ENCODE results near the gene PAFAH2. TPM values are rescaled to one million over a fixed set of nuclear protein-coding genes. Genes with fewer than 3 reads are reported as not detected.

The PAFAH2 gene
- total and polyA plus RNA-seq, 2 donors from 2014 or later: 21.0 to 23.5 TPM

DNA sequence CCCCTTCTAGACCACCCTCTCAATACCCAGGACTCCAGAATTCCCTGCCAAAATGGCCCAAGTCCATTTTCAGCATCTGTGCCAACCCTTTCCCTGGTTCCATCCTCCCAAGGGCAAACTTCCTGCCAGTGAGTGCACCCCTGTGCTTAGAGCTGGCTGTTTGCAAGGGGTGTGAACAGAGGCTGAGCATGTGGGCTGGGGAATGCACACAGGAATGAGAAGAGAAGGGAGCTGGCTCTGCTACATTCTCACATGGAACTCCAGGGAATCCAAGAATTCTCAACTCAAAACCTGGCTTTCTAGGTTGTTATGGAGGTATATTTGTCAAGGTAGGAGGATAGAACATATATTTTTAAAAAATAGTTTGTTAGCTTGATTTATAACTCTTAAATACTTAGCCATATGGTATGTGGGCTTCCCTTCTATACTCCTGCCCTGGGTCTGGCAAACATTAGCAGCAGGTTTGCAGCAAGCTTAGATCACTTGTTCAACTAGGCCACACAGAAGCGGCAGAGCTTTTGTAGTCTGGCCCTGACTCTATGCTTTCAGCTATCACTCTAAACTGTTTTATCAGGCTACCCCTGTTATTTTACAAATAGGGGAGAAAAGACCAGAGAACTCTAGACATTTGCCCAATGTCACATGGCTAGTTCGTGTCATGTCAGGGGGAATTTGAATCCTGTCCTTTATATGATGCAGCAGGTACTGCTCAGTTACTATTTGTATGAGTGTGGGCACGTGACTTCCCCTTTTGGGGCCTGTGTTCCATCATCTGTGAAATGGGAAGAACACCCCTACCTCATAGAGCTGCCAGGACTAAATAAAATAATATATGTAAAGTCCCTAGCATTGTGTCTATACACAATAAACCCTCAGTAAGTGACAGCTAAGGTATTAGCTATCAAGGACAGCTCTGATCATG, 83.5 kb downstream of the PAFAH2 start:
- Histone ChIP-seq H3K27me3 (ENCODE audit: control insufficient read depth, insufficient read depth, low read length) (no peaks in the 10 kb centered on the region), H3K9me3 (ENCODE audit: control insufficient read depth in 2 of 3, insufficient read depth in 1 of 3, low read length in 3 of 3) (no peaks in the 10 kb centered on the region), H3K36me3 (ENCODE audit: control insufficient read depth in 2 of 3, insufficient read depth in 3 of 3, low read length in 3 of 3) (no peaks in the 10 kb centered on the region), H3K27ac (ENCODE audit: low read depth in 2 of 2, low read length in 2 of 2) (no peak overlapping the region), H3K9ac (ENCODE audit: low read length in 3 of 3) (no peak overlapping the region), H3K4me3 (ENCODE audit: low read length in 3 of 3) (no peak overlapping the region), H3K4me1 (ENCODE audit: control insufficient read depth in 2 of 3, insufficient read depth in 2 of 3, low read depth in 1 of 3, low read length in 3 of 3) (no peaks in the 10 kb centered on the region)
- intact Hi-C loops (cut with DNase I): no loop called here
- TF ChIP-seq, protein P1, sequence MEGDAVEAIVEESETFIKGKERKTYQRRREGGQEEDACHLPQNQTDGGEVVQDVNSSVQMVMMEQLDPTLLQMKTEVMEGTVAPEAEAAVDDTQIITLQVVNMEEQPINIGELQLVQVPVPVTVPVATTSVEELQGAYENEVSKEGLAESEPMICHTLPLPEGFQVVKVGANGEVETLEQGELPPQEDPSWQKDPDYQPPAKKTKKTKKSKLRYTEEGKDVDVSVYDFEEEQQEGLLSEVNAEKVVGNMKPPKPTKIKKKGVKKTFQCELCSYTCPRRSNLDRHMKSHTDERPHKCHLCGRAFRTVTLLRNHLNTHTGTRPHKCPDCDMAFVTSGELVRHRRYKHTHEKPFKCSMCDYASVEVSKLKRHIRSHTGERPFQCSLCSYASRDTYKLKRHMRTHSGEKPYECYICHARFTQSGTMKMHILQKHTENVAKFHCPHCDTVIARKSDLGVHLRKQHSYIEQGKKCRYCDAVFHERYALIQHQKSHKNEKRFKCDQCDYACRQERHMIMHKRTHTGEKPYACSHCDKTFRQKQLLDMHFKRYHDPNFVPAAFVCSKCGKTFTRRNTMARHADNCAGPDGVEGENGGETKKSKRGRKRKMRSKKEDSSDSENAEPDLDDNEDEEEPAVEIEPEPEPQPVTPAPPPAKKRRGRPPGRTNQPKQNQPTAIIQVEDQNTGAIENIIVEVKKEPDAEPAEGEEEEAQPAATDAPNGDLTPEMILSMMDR (IDR thresholded peaks at IDR 0.05; ENCODE audit: borderline replicate concordance, extremely low read depth, insufficient read depth): no peak
- no peak for DNase-seq
- FAIRE-seq: no peak

DNA sequence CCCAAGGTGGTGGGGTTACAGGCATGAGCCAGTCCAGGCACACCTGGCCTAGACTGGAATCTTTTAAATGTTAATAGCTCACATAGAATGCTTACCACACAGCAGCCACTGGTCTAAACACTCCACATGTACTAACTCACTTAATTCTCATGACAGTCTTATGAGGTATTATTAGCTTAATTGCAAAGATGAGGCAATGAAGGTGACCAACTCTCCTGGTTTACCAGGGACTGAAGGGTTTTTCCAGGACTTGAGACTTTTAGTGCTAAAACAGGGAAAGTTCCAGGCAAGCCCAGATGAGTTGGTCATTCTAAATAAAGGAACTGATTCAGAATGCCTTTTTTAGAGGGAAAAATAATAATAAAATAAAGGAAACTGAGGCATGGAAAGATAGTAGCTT, 84.7 kb downstream of the PAFAH2 start:
- no peaks in the 10 kb centered on the region for H3K4me1 ChIP-seq (ENCODE audit: control insufficient read depth in 2 of 3, insufficient read depth in 2 of 3, low read depth in 1 of 3, low read length in 3 of 3)
- H3K27me3 ChIP-seq (ENCODE audit: control insufficient read depth, insufficient read depth, low read length): no peaks in the 10 kb centered on the region
- TF ChIP-seq, protein P1 (IDR thresholded peaks at IDR 0.05; ENCODE audit: borderline replicate concordance, extremely low read depth, insufficient read depth): no peak
- FAIRE-seq (no peak), DNase-seq (no peak)
- no peak overlapping the region for H3K27ac ChIP-seq (ENCODE audit: low read depth in 2 of 2, low read length in 2 of 2)
- no peaks in the 10 kb centered on the region for H3K36me3 ChIP-seq (ENCODE audit: control insufficient read depth in 2 of 3, insufficient read depth in 3 of 3, low read length in 3 of 3)
- H3K4me3 ChIP-seq (ENCODE audit: low read length in 3 of 3): no peak overlapping the region
- H3K9ac ChIP-seq (ENCODE audit: low read length in 3 of 3): no peak overlapping the region
- no peaks in the 10 kb centered on the region for H3K9me3 ChIP-seq (ENCODE audit: control insufficient read depth in 2 of 3, insufficient read depth in 1 of 3, low read length in 3 of 3)
- intact Hi-C loops (cut with DNase I): no loop called here

DNA sequence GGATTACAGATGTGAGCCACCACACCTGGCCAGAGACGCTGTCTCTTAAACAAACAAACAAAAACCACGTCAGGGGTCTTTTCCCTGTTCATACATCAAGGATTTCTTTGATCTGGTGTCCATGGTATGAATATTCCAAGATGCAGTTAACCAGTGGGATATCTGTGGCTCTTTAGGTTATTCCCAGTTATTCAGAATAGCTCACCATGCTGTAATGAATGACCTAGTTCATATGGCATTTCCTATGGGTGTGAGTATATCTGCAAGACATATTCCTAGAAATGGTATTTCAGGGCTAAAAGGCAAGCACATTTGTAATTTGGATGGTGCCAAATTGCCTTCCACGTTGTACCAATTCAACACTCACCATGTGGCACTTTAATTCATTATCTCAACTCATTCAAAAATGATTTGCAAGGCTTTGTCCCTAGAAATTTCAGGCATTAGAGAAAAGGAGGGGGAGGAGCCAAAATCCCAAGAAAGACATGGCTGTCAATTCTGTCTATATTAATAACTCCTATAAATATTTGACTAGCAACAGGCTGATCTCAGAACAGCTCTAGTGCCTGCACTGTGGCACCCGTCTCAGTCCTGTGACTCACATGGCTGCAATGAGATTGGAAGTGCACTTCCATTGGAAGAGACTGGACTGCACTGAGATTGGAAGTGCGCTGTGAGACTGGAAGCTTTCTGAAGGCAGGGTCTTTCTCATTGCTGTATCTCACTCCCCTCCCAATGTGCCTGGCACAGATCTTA, 85.6 kb downstream of the PAFAH2 start:
- TF ChIP-seq, protein P1 (IDR thresholded peaks at IDR 0.05; ENCODE audit: borderline replicate concordance, extremely low read depth, insufficient read depth): no peak
- FAIRE-seq (no peak), DNase-seq (no peak)
- Histone ChIP-seq H3K4me1 (ENCODE audit: control insufficient read depth in 2 of 3, insufficient read depth in 2 of 3, low read depth in 1 of 3, low read length in 3 of 3) (no peaks in the 10 kb centered on the region), H3K36me3 (ENCODE audit: control insufficient read depth in 2 of 3, insufficient read depth in 3 of 3, low read length in 3 of 3) (no peaks in the 10 kb centered on the region), H3K9ac (ENCODE audit: low read length in 3 of 3) (no peak overlapping the region), H3K9me3 (ENCODE audit: control insufficient read depth in 2 of 3, insufficient read depth in 1 of 3, low read length in 3 of 3) (no peaks in the 10 kb centered on the region), H3K27me3 (ENCODE audit: control insufficient read depth, insufficient read depth, low read length) (no peaks in the 10 kb centered on the region), H3K27ac (ENCODE audit: low read depth in 2 of 2, low read length in 2 of 2) (no peak overlapping the region), H3K4me3 (ENCODE audit: low read length in 3 of 3) (no peak overlapping the region)
- intact Hi-C loops (cut with DNase I): no loop called here

All from kidney (tissue), 14 donors.